ENCODE measurements around the gene STK17A. TPM values are rescaled to one million over a fixed set of nuclear protein-coding genes. Genes with fewer than 3 reads are reported as not detected.
A peak's percentile ranks its signal among the peaks of the same experiment; 100 is the strongest.

The STK17A gene
- total RNA-seq, 6 experiments from 2014 or later = 59.0 to 79.2 (median 62.8) TPM

DNA sequence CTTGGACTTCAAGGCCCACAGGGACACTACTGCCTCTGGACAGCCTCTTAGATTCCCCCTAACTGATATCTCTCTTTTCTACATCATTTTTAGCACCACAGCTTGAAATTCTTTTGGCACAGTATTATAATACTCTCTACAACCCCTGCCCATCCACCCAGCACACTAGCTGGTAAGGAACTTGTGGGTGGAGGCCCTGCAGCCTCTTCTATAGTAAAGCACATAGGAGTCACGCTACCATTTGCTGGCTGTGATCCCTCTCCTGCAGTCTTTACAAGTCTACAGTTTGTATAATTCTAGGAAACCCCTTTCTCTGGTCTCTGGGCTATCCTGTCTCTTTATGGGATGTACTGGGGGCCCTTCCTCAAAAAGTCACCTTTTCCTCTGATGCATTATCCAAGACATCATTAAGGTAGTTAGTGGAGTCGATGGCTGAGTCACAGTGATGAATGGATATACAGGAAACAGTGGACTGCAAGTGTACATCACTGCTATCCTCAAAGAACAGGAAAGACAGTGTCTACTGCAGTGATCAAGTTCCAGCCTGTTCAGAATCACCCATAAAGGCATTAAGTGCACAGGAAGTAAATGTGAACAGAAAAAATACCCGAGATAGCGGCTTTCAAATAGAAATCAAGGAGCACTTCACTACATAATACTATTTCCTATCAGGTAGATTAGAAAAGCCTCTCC is 54.4 kb downstream of the STK17A start:
- peaks cover 64% of the 10 kb centered on the region for H3K4me1 Mint-ChIP-seq (ENCODE audit: low read depth)
- peak overlapping the region; percentile 1; the same call in 1 of the 2 replicates for H3K4me3 Mint-ChIP-seq
- no peaks in the 10 kb centered on the region for H3K9me3 Mint-ChIP-seq
- H3K36me3 Mint-ChIP-seq (ENCODE audit: low read depth) = peaks cover 78% of the 10 kb centered on the region
- peaks cover 9% of the 10 kb centered on the region for H3K27me3 Mint-ChIP-seq (ENCODE audit: insufficient read depth)
- peak overlapping the region; percentile 93 for H3K27ac Mint-ChIP-seq
- TF ChIP-seq, protein P1, sequence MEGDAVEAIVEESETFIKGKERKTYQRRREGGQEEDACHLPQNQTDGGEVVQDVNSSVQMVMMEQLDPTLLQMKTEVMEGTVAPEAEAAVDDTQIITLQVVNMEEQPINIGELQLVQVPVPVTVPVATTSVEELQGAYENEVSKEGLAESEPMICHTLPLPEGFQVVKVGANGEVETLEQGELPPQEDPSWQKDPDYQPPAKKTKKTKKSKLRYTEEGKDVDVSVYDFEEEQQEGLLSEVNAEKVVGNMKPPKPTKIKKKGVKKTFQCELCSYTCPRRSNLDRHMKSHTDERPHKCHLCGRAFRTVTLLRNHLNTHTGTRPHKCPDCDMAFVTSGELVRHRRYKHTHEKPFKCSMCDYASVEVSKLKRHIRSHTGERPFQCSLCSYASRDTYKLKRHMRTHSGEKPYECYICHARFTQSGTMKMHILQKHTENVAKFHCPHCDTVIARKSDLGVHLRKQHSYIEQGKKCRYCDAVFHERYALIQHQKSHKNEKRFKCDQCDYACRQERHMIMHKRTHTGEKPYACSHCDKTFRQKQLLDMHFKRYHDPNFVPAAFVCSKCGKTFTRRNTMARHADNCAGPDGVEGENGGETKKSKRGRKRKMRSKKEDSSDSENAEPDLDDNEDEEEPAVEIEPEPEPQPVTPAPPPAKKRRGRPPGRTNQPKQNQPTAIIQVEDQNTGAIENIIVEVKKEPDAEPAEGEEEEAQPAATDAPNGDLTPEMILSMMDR (IDR thresholded peaks at IDR 0.05) = no peak
- DNase-seq = peak; percentile 48

DNA sequence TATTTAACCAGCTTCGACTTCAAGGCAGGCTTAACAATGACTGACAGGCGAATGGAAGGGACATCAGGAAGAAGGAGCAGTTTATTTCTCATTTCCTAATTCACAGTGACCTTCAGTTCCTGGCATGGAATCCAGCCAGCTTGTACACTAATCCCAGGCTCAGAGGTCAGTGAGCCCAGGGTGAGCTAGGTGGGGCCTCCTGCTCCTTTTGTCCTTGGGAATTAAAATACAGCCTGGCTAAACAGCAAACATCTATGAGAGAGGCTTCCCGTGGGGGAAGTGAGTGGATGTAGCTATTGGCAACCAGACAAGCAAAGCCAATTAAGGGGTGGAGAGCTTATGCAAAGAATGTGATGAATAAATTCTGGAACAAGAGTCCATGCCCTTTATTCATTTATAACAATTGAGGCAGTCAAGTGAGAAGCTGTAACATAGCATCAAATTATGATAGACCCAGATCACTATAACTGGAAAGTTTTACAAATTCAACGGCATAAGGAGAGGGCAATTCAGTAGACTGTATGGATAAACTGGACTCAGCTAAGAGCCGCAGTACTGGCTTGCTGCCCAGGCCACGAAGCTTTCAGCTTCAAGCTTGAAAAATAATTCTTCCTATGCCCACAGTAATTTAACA is 57.1 kb downstream of the STK17A start:
- H3K4me1 Mint-ChIP-seq (ENCODE audit: low read depth) = peaks cover 86% of the 10 kb centered on the region
- H3K4me3 Mint-ChIP-seq = peak overlapping the region; percentile 36; the same call in 1 of the 2 replicates
- H3K27me3 Mint-ChIP-seq (ENCODE audit: insufficient read depth) = peaks cover 21% of the 10 kb centered on the region
- peaks cover 78% of the 10 kb centered on the region for H3K36me3 Mint-ChIP-seq (ENCODE audit: low read depth)
- no peaks in the 10 kb centered on the region; the same call in 1 of the 2 replicates for H3K9me3 Mint-ChIP-seq
- TF ChIP-seq, protein P1 (IDR thresholded peaks at IDR 0.05) = no peak
- H3K27ac Mint-ChIP-seq = peak overlapping the region; percentile 93
- peak; percentile 68 for DNase-seq

GRCh38 chr7:43640679-43641078 is 57.8 kb downstream of the STK17A start:
- Mint-ChIP-seq H3K36me3 (ENCODE audit: low read depth) (peaks cover 78% of the 10 kb centered on the region), H3K4me3 (0 out of 2 replicates have a peak overlapping the region, but pooled peaks have one; percentile 25), H3K9me3 (no peaks in the 10 kb centered on the region; the same call in 1 of the 2 replicates), H3K4me1 (ENCODE audit: low read depth) (peaks cover 86% of the 10 kb centered on the region), H3K27ac (peak overlapping the region; percentile 93), H3K27me3 (ENCODE audit: insufficient read depth) (peaks cover 21% of the 10 kb centered on the region)
- TF ChIP-seq, protein P1 (IDR thresholded peaks at IDR 0.05) = no peak
- DNase-seq = no peak

- no peak overlapping the region; the same call in 1 of the 2 replicates for H3K4me3 Mint-ChIP-seq
- peaks cover 21% of the 10 kb centered on the region for H3K27me3 Mint-ChIP-seq (ENCODE audit: insufficient read depth)
- DNase-seq = no peak
- TF ChIP-seq, protein P1 (IDR thresholded peaks at IDR 0.05) = no peak
- H3K9me3 Mint-ChIP-seq = no peaks in the 10 kb centered on the region; the same call in 1 of the 2 replicates
- peaks cover 86% of the 10 kb centered on the region for H3K4me1 Mint-ChIP-seq (ENCODE audit: low read depth)
- peaks cover 65% of the 10 kb centered on the region for H3K36me3 Mint-ChIP-seq (ENCODE audit: low read depth)
- peak overlapping the region; percentile 74 for H3K27ac Mint-ChIP-seq
Observed at GRCh38 chr7:43642897-43643630, 60.2 kb downstream of the STK17A start.

- DNase-seq = no peak
- TF ChIP-seq, protein P1 (IDR thresholded peaks at IDR 0.05) = no peak
- peaks cover 22% of the 10 kb centered on the region for H3K27me3 Mint-ChIP-seq (ENCODE audit: insufficient read depth)
- H3K4me1 Mint-ChIP-seq (ENCODE audit: low read depth) = peaks cover 88% of the 10 kb centered on the region
- peaks cover 58% of the 10 kb centered on the region for H3K36me3 Mint-ChIP-seq (ENCODE audit: low read depth)
- H3K9me3 Mint-ChIP-seq = no peaks in the 10 kb centered on the region; the same call in 1 of the 2 replicates
- no peak overlapping the region; the same call in 1 of the 2 replicates for H3K4me3 Mint-ChIP-seq
- H3K27ac Mint-ChIP-seq = peak overlapping the region; percentile 69
Observed at GRCh38 chr7:43643846-43644245, 60.9 kb downstream of the STK17A start.

Data from HFFc6 (cell line).